Measurements from ENCODE around the gene WDR27. TPM values are rescaled to one million over a fixed set of nuclear protein-coding genes. Genes with fewer than 3 reads are reported as not detected.

Gene WDR27
- total RNA-seq, 2 experiments from 2014 or later = 48.8 to 49.6 TPM

- Mint-ChIP-seq H3K9me3 (no peaks in the 10 kb centered on the region), H3K27ac (peak overlapping the region; percentile 88), H3K4me1 (ENCODE audit: low read depth) (peaks cover 36% of the 10 kb centered on the region), H3K4me3 (peak overlapping the region; percentile 84), H3K36me3 (ENCODE audit: low read depth) (peaks cover 16% of the 10 kb centered on the region), H3K27me3 (no peaks in the 10 kb centered on the region)
- TF ChIP-seq, protein P1, sequence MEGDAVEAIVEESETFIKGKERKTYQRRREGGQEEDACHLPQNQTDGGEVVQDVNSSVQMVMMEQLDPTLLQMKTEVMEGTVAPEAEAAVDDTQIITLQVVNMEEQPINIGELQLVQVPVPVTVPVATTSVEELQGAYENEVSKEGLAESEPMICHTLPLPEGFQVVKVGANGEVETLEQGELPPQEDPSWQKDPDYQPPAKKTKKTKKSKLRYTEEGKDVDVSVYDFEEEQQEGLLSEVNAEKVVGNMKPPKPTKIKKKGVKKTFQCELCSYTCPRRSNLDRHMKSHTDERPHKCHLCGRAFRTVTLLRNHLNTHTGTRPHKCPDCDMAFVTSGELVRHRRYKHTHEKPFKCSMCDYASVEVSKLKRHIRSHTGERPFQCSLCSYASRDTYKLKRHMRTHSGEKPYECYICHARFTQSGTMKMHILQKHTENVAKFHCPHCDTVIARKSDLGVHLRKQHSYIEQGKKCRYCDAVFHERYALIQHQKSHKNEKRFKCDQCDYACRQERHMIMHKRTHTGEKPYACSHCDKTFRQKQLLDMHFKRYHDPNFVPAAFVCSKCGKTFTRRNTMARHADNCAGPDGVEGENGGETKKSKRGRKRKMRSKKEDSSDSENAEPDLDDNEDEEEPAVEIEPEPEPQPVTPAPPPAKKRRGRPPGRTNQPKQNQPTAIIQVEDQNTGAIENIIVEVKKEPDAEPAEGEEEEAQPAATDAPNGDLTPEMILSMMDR (IDR thresholded peaks at IDR 0.05) = no peak
- peak; percentile 55 for DNase-seq
- intact Hi-C loops (cut with micrococcal nuclease) = loop anchor here (2.0 kb wide), 1 partner anchor 25 kb away; the partner anchor contains the start of genes DYNLT2 and ERMARD
- CTCF ChIA-PET = interaction anchor here (1.5 kb wide), 1 partner anchor 12 kb away, joined by 3 read pairs; no protein-coding TSS in a partner anchor
- POLR2A ChIA-PET = interaction anchor here (0.8 to 7.8 kb wide), 10 partner anchors 10 to 27 kb away, joined by 3 to 95 read pairs (median 7); partner anchors contain the start of genes C6orf120, DYNLT2, ERMARD and WDR27
- peak; percentile 17 for ATAC-seq
Observed at GRCh38 chr6:169725125-169726048, 23.6 kb upstream of the WDR27 start.

DNA sequence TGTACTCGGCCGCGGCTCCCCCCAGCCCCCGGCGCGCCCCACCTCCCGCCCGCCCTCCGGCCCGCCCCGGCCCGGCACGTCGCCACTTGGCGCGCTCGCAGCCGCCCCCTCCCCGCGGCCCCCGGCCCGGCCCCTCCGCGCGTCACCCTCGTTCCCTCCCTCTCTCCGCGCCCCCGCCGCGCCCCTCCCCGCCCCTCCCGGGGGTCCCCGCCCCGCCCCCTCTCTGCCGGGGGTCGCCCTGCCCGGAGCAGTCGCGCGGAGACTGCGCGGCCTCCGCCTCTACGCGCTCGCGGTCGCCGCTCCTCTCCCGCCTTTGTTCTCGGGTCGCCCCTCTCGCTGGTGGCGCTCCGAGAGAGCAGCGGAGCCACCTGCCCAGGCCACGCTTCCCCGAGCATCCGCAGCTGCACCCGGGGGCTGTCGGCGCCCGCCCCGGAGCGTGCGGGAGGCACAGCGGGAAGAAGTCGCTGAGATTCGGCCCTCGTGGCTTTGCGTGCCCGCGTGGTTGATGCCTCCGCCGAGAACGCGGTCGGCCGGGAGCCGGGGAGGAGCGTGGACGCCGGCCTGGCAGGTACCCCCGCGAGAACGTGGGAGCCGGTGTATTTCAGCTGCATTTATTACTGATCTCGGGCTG, 22.8 kb upstream of the WDR27 start, which contains the start of gene PHF10:
Gene PHF10 (minus strand): TSS at position 7 of the 631 bp plus-strand sequence. CDS start 569 bp downstream, outside the sequence.
- H3K27me3 Mint-ChIP-seq = no peaks in the 10 kb centered on the region
- intact Hi-C loops (cut with micrococcal nuclease) = no loop called here
- peaks cover 20% of the 10 kb centered on the region for H3K36me3 Mint-ChIP-seq (ENCODE audit: low read depth)
- peak; percentile 52 for ATAC-seq
- peak within 1 kb of the TSS; percentile 94 for H3K4me3 Mint-ChIP-seq
- ChIA-PET POLR2A (interaction anchor here (0.8 to 7.8 kb wide), 11 partner anchors 10 to 28 kb away, joined by 3 to 95 read pairs (median 8); partner anchors contain the start of genes C6orf120, DYNLT2, ERMARD and WDR27), CTCF (interaction anchor here (1.5 kb wide), 1 partner anchor 12 kb away, joined by 3 read pairs; no protein-coding TSS in a partner anchor)
- TF ChIP-seq, protein P1 (IDR thresholded peaks at IDR 0.05) = no peak
- peaks cover 43% of the 10 kb centered on the region for H3K4me1 Mint-ChIP-seq (ENCODE audit: low read depth)
- DNase-seq = peak; percentile 64
- H3K27ac Mint-ChIP-seq = peak within 1 kb of the TSS; percentile 97
- no peaks in the 10 kb centered on the region for H3K9me3 Mint-ChIP-seq

GRCh38 chr6:169723991-169724493, 22.2 kb upstream of the WDR27 start:
- Mint-ChIP-seq H3K4me3 (peak overlapping the region; percentile 67), H3K27me3 (no peaks in the 10 kb centered on the region), H3K36me3 (ENCODE audit: low read depth) (peaks cover 26% of the 10 kb centered on the region), H3K9me3 (no peaks in the 10 kb centered on the region), H3K27ac (peak overlapping the region; percentile 78), H3K4me1 (ENCODE audit: low read depth) (peaks cover 49% of the 10 kb centered on the region)
- TF ChIP-seq, protein P1 (IDR thresholded peaks at IDR 0.05) = no peak
- ChIA-PET POLR2A (interaction anchor here (0.6 to 7.8 kb wide), 10 partner anchors 10 to 829 kb away, joined by 3 to 95 read pairs (median 8); partner anchors contain the start of genes C6orf120, DYNLT2, ERMARD and WDR27), CTCF (interaction anchor here (2.6 kb wide), 1 partner anchor 22 kb away, joined by 14 read pairs; the partner anchor contains the start of genes C6orf120 and WDR27)
- ATAC-seq (peak; percentile 41), DNase-seq (peak; percentile 29)
- intact Hi-C loops (cut with micrococcal nuclease) = loop anchor here (2.0 kb wide), 1 partner anchor 21 kb away; the partner anchor contains the start of genes C6orf120 and WDR27

DNA sequence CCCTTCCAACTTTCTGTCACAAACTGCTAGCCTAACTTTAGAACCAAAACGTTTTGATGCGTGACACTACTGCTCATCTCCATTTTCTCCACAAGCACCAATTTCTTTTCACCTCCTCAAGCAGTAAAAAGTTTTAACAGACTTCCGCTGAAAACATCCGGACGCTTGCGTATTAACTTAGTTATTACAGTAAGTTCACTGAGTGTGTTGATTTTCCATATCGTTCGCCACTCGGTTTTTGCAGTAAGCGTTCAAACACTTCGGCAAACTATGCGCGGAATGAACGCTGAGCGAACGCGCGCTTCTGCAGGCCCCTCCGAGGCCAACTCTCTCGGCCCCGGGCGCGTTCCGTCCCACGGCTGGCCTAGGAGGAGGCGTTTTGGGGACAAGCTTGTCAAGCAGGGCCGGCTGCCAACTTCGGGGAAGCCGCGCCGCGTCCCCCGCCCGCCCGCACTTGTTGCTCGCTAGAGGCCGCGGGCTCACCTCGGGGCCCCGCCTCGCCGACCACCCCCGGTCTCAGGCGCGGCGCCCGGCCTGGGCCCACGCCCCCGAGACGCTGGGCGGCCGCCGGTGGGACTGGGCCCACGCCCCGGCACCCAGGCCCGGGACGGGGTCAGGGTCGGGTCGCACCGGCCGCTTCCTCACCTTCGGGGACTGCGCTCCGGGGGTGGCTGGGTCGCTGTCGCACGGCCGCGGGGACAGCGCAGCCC, 21.5 kb upstream of the WDR27 start:
- H3K9me3 Mint-ChIP-seq = no peaks in the 10 kb centered on the region
- H3K27me3 Mint-ChIP-seq = no peaks in the 10 kb centered on the region
- H3K4me3 Mint-ChIP-seq = peak overlapping the region; percentile 94
- peak; percentile 47 for ATAC-seq
- peaks cover 51% of the 10 kb centered on the region for H3K4me1 Mint-ChIP-seq (ENCODE audit: low read depth)
- DNase-seq = peak; percentile 73
- H3K36me3 Mint-ChIP-seq (ENCODE audit: low read depth) = peaks cover 29% of the 10 kb centered on the region
- H3K27ac Mint-ChIP-seq = peak overlapping the region; percentile 97
- ChIA-PET CTCF (interaction anchor here (1.9 to 6.3 kb wide), 3 partner anchors 14 to 26 kb away, joined by 6 to 34 read pairs (median 14); partner anchors contain the start of genes C6orf120 and WDR27), POLR2A (interaction anchor here (0.6 to 7.8 kb wide), 10 partner anchors 8 to 829 kb away, joined by 3 to 95 read pairs (median 8); partner anchors contain the start of genes C6orf120, DYNLT2, ERMARD and WDR27)
- intact Hi-C loops (cut with micrococcal nuclease) = loop anchor here (2.0 kb wide), 1 partner anchor 21 kb away; the partner anchor contains the start of genes C6orf120 and WDR27
- TF ChIP-seq, protein P1 (IDR thresholded peaks at IDR 0.05) = no peak
